Measurements from ENCODE around the gene BTBD9.
A peak's percentile ranks its signal among the peaks of the same experiment; 100 is the strongest.

The BTBD9 gene

GRCh38 chr6:38221251-38221650 is 418.5 kb downstream of the BTBD9 start:
- no peak for DNase-seq

GRCh38 chr6:38220069-38220723 is 419.5 kb downstream of the BTBD9 start:
- DNase-seq = no peak

GRCh38 chr6:38218235-38218634 is 421.5 kb downstream of the BTBD9 start:
- DNase-seq = no peak

- DNase-seq = no peak
Measured at GRCh38 chr6:38216451-38216850, 423.3 kb downstream of the BTBD9 start.

- no peak for DNase-seq
Measured at GRCh38 chr6:38215651-38216311, 423.9 kb downstream of the BTBD9 start.

- DNase-seq = peak; percentile 73
Measured at GRCh38 chr6:38215225-38215624, 424.5 kb downstream of the BTBD9 start.

- peak; percentile 26 for DNase-seq
Measured at GRCh38 chr6:38214159-38214558, 425.6 kb downstream of the BTBD9 start.

GRCh38 chr6:38213251-38213658 is 426.5 kb downstream of the BTBD9 start:
- no peak for DNase-seq

GRCh38 chr6:38212579-38212978 is 427.1 kb downstream of the BTBD9 start:
- peak; percentile 82 for DNase-seq

GRCh38 chr6:38212116-38212515 is 427.6 kb downstream of the BTBD9 start:
- DNase-seq = no peak

GRCh38 chr6:38209371-38210260 is 430.1 kb downstream of the BTBD9 start:
- DNase-seq = no peak

- DNase-seq = no peak
Measured at GRCh38 chr6:38208028-38208427, 431.7 kb downstream of the BTBD9 start.

- DNase-seq = no peak
Measured at GRCh38 chr6:38207375-38207774, 432.4 kb downstream of the BTBD9 start.

GRCh38 chr6:38198219-38198618 is 441.5 kb downstream of the BTBD9 start:
- no peak for DNase-seq

GRCh38 chr6:38195113-38195635 is 444.6 kb downstream of the BTBD9 start:
- peak; percentile 15 for DNase-seq

- no peak for DNase-seq
Measured at GRCh38 chr6:38194589-38194988, 445.1 kb downstream of the BTBD9 start.

GRCh38 chr6:38194282-38194572 is 445.5 kb downstream of the BTBD9 start:
- DNase-seq = no peak

GRCh38 chr6:38193481-38194281 is 446.0 kb downstream of the BTBD9 start:
- no peak for DNase-seq

GRCh38 chr6:38193051-38193450 is 446.7 kb downstream of the BTBD9 start:
- DNase-seq = no peak

- DNase-seq = no peak
Measured at GRCh38 chr6:38192487-38192886, 447.2 kb downstream of the BTBD9 start.

- DNase-seq = no peak
Measured at GRCh38 chr6:38192011-38192410, 447.7 kb downstream of the BTBD9 start.

GRCh38 chr6:38191418-38191817 is 448.3 kb downstream of the BTBD9 start:
- no peak for DNase-seq

Data from NCI-H2029 treated with DMSO at 0.1 percent for 48 hours (cell line).